Measurements from ENCODE around the gene CDH2. TPM values are rescaled to one million over a fixed set of nuclear protein-coding genes. Genes with fewer than 3 reads are reported as not detected.

Gene CDH2
- total RNA-seq, 1 donor from 2014 or later = 370 TPM

DNA sequence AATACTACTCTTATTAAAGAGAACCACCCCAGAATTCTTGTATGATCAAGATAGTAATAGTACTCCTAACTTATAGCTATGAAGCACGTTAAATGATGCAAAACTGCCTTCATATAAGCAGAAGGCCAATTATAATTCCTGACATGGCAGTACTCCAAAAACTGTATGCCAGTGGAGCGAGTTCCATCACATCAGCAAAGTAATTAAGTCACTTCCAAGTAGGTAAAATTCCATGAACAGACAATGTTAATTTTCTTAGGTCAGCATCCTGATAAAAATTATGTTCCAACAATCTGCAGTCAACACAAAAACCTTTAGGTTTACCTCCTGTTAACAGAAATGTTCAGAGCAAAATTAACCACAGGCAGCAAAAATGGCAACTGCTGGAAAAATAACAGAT, 136.7 kb downstream of the CDH2 start:
- H3K27ac ChIP-seq (replicated peaks) = no peak overlapping the region
- peaks cover 67% of the 10 kb centered on the region for H3K4me1 ChIP-seq
- H3K27me3 ChIP-seq (ENCODE audit: low read depth) = no peaks in the 10 kb centered on the region
- intact Hi-C loops (cut with micrococcal nuclease) = no loop called here
- H3K4me3 ChIP-seq = no peak overlapping the region
- DNase-seq = no peak
- TF ChIP-seq, protein P1, sequence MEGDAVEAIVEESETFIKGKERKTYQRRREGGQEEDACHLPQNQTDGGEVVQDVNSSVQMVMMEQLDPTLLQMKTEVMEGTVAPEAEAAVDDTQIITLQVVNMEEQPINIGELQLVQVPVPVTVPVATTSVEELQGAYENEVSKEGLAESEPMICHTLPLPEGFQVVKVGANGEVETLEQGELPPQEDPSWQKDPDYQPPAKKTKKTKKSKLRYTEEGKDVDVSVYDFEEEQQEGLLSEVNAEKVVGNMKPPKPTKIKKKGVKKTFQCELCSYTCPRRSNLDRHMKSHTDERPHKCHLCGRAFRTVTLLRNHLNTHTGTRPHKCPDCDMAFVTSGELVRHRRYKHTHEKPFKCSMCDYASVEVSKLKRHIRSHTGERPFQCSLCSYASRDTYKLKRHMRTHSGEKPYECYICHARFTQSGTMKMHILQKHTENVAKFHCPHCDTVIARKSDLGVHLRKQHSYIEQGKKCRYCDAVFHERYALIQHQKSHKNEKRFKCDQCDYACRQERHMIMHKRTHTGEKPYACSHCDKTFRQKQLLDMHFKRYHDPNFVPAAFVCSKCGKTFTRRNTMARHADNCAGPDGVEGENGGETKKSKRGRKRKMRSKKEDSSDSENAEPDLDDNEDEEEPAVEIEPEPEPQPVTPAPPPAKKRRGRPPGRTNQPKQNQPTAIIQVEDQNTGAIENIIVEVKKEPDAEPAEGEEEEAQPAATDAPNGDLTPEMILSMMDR (IDR thresholded peaks at IDR 0.05; ENCODE audit: borderline replicate concordance) = no peak
- H3K36me3 ChIP-seq = no peaks in the 10 kb centered on the region
- H3K9me3 ChIP-seq (replicated peaks) = no peaks in the 10 kb centered on the region

- TF ChIP-seq, protein P1 (IDR thresholded peaks at IDR 0.05; ENCODE audit: borderline replicate concordance) = no peak
- intact Hi-C loops (cut with micrococcal nuclease) = no loop called here
These were observed 137.2 kb downstream of the CDH2 start for GRCh38 chr18:28039691-28040090.

DNA sequence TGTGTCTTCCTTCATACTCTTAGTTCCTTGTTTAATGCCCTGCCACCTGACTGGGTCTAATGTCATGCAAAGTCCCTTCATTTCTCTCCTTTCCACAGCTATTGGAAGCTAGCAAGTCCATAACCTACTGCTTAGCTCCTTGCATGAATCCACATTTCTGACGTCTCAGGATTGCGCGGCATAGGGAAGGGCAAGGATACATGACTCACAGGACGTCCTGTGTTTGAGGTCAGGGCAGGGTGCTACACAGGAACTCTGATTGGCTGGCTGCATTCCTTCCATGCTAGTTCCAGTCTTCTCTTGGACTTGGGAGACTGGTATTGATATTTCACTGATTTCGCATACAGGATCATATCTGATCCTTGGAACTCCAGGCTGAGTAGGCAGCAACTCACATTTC, 137.9 kb downstream of the CDH2 start:
- DNase-seq = no peak
- Histone ChIP-seq H3K27ac (replicated peaks) (no peak overlapping the region), H3K36me3 (no peaks in the 10 kb centered on the region), H3K4me3 (no peak overlapping the region), H3K4me1 (peaks cover 70% of the 10 kb centered on the region), H3K9me3 (replicated peaks) (no peaks in the 10 kb centered on the region), H3K27me3 (ENCODE audit: low read depth) (no peaks in the 10 kb centered on the region)
- TF ChIP-seq, protein P1 (IDR thresholded peaks at IDR 0.05; ENCODE audit: borderline replicate concordance) = no peak
- intact Hi-C loops (cut with micrococcal nuclease) = no loop called here

More at GRCh38 chr18:28039691-28040090, 137.2 kb downstream of the CDH2 start:
- peaks cover 68% of the 10 kb centered on the region for H3K4me1 ChIP-seq
- no peaks in the 10 kb centered on the region for H3K36me3 ChIP-seq
- H3K9me3 ChIP-seq (replicated peaks) = no peaks in the 10 kb centered on the region
- no peak for DNase-seq
- no peak overlapping the region for H3K27ac ChIP-seq (replicated peaks)
- H3K27me3 ChIP-seq (ENCODE audit: low read depth) = no peaks in the 10 kb centered on the region
- no peak overlapping the region for H3K4me3 ChIP-seq

DNA sequence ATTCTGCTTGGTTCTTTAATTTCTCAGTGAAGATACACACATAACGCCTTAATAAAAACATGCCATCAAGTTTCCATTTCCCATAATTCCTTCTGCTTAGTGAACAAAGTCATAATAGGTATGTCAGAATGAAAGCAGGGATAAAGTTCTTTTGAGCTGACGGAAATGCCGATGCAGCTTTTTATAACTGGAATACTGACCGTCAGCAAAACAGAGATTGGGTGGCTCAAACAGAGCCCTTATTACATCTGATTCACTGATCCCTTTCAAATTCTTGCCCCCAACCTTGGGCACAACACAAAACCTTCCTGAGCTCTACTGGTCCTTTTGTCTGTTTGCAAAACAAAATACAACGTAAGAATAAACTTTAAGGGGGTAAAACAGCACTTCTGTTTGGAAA, 140.4 kb downstream of the CDH2 start:
- H3K27ac ChIP-seq (replicated peaks) = peak overlapping the region; percentile 34
- H3K9me3 ChIP-seq (replicated peaks) = no peaks in the 10 kb centered on the region
- no peaks in the 10 kb centered on the region for H3K27me3 ChIP-seq (ENCODE audit: low read depth)
- intact Hi-C loops (cut with micrococcal nuclease) = no loop called here
- peaks cover 68% of the 10 kb centered on the region for H3K4me1 ChIP-seq
- H3K4me3 ChIP-seq = peak overlapping the region; percentile 7
- no peak for DNase-seq
- TF ChIP-seq, protein P1 (IDR thresholded peaks at IDR 0.05; ENCODE audit: borderline replicate concordance) = no peak
- H3K36me3 ChIP-seq = no peaks in the 10 kb centered on the region

DNA sequence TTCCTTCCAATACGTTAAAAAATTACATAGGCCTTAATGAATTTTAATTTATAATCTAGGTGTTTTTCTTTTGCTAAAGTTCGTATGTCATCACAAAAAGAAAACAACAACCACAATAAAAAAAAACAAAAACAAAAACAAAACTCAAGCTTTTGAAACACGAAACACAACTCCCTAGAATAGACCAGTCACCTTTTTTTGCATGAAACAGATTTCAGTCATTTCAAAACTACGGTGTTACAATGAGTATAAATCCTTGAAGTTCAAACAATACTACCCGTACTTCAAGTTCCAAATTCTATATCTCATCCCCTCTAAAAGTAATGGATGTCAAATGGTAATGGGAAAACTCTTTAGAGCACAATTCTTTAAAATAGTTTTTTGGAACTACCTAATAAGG, 142.4 kb downstream of the CDH2 start:
- no peak for DNase-seq
- Histone ChIP-seq H3K27ac (replicated peaks) (no peak overlapping the region), H3K4me1 (peaks cover 66% of the 10 kb centered on the region), H3K27me3 (ENCODE audit: low read depth) (no peaks in the 10 kb centered on the region), H3K9me3 (replicated peaks) (no peaks in the 10 kb centered on the region), H3K4me3 (no peak overlapping the region), H3K36me3 (no peaks in the 10 kb centered on the region)
- intact Hi-C loops (cut with micrococcal nuclease) = no loop called here
- TF ChIP-seq, protein P1 (IDR thresholded peaks at IDR 0.05; ENCODE audit: borderline replicate concordance) = no peak

GRCh38 chr18:28032177-28032576, 144.8 kb downstream of the CDH2 start:
- TF ChIP-seq, protein P1 (IDR thresholded peaks at IDR 0.05; ENCODE audit: borderline replicate concordance) = no peak
- Histone ChIP-seq H3K27me3 (ENCODE audit: low read depth) (no peaks in the 10 kb centered on the region), H3K4me3 (no peak overlapping the region), H3K9me3 (replicated peaks) (no peaks in the 10 kb centered on the region), H3K4me1 (peaks cover 55% of the 10 kb centered on the region), H3K27ac (replicated peaks) (no peak overlapping the region), H3K36me3 (no peaks in the 10 kb centered on the region)
- intact Hi-C loops (cut with micrococcal nuclease) = no loop called here
- no peak for DNase-seq
